HPDE6-E6E7 (cell line): ENCODE data around the gene ANAPC5.
"Not testable (repeated sequence)": the region's sequence is repeated elsewhere in the genome, so short reads cannot be mapped to it uniquely, and the experiment has no call there.

Experiments
- DNase-seq: peaks from one replicate; pipeline ENCODE4 v3.0.0; 2011; ENCODE audit warnings: missing footprints; ENCODE audit errors: extremely low spot score

The ANAPC5 gene, protein sequence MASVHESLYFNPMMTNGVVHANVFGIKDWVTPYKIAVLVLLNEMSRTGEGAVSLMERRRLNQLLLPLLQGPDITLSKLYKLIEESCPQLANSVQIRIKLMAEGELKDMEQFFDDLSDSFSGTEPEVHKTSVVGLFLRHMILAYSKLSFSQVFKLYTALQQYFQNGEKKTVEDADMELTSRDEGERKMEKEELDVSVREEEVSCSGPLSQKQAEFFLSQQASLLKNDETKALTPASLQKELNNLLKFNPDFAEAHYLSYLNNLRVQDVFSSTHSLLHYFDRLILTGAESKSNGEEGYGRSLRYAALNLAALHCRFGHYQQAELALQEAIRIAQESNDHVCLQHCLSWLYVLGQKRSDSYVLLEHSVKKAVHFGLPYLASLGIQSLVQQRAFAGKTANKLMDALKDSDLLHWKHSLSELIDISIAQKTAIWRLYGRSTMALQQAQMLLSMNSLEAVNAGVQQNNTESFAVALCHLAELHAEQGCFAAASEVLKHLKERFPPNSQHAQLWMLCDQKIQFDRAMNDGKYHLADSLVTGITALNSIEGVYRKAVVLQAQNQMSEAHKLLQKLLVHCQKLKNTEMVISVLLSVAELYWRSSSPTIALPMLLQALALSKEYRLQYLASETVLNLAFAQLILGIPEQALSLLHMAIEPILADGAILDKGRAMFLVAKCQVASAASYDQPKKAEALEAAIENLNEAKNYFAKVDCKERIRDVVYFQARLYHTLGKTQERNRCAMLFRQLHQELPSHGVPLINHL

DNA sequence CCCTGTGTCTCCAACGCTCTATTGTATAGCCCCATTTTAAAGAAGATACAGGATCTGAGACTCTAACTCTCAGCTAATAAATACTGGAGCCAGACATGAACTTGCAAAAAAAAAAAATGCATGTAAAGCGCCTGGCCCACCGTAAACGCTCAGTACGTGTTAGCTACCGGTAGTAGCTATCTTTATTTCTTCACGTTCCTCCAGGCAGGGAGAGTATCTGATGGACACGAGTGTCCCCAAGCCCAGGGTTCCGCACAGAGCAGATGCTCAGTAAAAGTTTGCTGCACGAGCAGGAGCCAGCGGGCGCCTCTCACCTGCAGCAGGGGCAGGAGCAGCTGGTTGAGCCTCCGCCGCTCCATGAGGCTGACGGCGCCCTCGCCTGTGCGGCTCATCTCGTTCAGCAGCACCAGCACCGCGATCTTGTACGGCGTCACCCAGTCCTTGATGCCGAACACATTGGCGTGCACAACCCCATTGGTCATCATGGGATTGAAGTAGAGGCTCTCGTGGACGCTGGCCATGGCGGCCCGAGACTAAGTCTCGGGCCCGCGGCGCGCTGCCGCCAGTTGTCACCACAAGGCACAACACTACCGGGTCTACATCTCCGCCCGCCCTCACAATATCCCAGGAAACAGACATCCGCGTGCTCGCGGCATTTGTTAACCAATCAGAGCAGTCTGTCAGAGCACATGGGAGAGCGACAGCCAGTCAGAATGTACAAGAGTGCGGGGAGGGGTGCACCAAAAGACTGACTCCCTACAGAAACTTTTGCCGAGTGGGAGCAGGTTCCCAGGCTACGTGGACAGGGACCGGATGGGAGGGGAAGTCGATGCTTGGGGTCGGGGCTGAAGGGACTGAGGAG, at the start of gene ANAPC5:
TSS of gene ANAPC5 (minus strand) at position 592 of the 862 bp plus-strand sequence. CDS start at position 521, 71 bp downstream.
- peak; percentile 99 for DNase-seq

DNA sequence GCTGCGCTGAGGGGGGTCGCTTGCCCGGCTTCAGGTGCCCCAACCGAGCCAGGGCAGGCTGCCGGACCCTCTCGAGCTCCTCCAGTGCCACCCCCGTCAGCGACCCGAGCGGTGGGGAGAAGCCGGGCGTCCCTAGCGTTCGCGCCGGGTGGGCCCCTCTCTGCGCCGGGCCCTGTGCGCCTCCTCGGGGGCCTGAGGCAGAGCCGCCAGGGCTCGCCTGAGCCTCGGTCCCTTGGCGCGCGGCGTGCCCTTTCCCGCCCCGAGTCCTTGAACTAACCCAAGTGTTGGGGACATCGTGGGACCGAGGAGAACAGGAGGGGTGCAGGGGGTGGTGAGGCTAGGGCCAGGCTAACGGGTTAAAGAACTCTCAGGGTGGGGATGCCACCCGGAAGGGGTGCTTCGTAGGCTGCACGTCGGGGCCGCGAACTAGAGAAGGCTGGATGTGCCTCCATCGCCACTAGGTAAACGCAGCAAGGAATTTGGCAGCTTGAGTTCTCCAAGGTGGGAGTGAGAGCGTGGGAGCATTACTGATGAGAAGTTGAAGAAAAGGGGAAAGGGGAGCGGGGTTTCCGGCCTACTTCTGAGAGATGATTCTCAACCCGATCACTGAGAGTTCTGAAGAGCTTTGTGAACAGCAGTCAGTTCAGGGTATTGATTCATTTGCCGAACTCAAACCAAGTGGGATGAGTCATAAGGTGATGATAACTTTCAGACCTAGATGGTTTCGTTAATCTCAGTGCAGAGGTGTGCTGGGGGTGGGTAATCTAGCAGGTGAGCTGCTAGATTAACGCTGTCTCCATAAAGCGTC, 48.3 kb upstream of the ANAPC5 start:
- peak; percentile 23 for DNase-seq

DNA sequence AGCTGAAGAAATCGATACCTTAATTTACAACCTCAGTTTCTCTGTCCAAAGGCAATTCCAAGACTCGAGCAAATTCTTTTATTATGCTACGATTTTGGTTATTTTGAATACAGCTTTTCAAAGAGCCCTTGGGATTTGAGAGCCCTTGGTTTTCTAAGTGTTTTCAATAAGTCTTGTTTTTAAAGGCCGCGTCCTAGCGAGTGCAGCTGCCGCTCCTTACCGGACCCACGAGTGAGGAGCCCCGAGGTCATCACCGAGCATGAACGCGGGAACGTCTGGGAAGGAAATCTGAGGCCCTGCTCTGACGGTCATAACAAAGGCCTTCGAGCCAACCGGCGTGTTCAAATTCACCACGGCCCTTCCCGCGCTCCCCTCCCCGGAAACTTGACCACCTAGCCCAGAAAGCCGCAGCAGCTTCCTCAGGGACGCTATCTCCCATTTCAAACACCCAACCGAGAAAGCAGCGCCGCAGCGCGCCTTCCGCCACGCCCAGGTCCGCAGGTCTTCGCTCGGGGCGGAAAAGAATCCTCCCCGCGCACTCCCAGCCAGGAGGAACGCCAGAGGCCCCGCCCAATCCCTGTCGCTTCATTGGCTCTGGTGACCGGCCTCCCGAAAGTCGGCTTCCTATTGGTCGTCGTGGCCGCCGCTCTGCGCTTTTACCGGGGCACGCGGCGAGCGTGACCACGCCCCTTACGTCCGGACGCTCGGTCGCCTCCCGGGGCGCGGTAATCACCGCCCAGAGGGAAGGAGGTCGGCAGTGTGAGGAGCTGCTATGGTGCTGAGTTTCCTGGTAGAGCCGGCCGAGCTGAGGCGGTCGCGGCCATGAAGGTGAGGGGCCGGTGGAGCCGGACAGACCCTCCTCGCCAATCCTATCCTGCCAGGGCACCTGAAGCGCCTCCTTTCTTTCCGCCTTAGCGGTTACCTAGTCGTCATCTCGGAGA, 47.5 kb upstream of the ANAPC5 start, which contains the start of gene RNF34:
TSS of gene RNF34 (plus strand) at position 728 of the 941 bp plus-strand sequence. CDS start at position 823, 95 bp downstream.
- DNase-seq = peak; percentile 99

DNA sequence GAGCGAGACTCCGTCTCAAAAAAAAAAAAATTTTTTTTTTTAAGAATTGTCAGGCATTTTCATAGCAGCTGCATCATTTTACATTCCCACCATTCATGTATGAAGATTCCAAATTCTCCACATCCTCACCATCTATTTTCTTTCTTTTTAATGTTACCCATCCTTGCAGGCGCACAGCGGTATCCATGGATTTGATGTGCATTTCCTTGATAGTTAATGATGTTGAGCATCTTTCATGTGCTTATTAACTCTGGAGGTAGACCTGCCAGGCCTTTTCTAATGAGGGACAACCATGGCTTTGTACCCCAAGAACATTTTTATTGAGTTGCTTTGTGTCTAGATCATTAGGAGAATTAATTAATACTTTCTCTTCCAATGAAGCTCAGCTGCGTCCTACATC, 46.1 kb upstream of the ANAPC5 start:
- DNase-seq = no peak

DNA sequence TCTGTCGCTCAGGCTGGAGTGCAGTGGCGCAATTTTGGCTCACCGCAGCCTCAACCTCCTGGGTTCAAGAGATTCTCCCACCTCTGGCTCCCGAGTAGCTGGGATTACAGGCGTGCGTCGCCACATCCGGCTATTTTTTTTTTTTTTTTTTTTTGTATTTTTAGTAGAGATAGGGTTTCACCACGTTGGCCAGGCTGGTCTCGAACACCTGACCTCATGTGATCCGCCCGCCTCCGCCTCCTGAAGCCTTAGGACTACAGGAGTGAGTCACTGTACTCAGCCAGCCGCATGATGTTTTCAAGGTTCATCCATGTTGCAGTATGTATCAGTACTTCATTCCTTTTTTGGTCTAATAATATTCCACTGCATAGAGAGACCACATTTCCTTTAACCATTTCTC, 45.3 kb upstream of the ANAPC5 start:
- DNase-seq = no peak

DNA sequence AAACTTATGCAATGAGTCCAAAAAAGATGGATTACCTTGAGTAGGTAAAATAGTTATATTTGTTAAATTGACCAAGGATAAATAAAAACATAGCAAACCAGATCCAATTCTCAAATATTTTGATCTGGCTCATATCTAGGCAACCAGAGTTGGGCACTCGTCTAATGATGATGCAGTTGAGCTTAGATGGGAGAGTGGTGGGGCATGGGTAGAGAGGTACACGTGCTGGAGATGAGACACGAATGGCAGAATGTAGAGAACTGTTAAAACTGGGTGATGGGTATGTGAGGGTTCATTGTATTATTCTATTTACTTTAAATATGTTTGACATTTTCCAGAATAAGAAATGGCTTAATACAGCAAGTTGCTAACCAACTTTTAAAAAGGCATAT, 40.1 kb upstream of the ANAPC5 start:
- no peak for DNase-seq

DNA sequence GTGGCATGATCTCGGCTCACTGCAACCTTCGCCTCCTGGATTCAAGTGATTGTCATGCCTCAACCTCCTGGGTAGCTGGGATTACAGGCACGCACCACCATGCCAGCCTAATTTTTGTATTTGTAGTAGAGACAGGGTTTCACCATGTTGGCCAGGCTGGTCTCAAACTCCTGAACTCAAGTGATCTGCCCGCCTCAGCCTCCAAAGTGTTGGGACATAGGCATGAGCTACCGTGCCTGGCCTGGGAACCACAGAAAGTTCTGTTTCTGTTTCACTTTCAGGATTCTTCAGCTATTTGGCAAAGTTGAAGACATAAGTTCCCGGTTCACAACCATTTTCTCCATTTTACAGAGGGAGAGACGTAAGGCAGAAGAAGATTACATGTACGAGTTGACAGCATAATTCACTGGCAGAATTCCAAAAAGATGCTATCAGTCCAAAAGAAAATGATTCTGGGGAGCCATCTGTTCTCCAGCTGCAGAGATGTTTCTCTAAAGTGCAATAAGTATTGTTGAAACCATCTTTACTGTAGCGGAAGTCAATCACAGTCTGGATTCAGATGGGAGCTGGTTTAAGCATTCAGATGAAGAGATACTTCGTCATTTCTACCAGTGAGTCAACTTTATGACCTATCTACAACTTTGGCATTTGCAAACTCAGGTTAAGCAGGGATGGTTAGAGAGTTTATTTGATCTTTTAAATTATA, 39.6 kb upstream of the ANAPC5 start:
- DNase-seq = no peak

DNA sequence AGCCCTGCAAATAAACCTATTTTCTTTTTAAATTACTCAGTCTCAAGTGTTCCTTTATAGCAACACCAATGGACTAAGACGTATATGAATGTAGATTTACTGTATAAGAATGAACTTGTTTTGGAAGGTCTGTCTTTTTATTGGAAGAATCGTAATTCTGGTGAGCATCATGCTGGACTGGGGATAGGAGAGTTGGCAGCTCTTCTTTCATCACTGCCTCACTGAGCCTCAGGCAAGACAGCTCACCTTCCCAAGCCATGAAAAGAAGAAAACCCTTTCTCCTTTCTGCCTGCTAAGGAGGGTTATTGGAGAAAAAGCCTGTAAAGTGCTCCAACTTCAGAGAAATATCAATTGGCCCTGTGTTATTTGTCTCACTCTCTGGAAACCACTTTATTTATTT, 38.6 kb upstream of the ANAPC5 start:
- peak; percentile 92 for DNase-seq

DNA sequence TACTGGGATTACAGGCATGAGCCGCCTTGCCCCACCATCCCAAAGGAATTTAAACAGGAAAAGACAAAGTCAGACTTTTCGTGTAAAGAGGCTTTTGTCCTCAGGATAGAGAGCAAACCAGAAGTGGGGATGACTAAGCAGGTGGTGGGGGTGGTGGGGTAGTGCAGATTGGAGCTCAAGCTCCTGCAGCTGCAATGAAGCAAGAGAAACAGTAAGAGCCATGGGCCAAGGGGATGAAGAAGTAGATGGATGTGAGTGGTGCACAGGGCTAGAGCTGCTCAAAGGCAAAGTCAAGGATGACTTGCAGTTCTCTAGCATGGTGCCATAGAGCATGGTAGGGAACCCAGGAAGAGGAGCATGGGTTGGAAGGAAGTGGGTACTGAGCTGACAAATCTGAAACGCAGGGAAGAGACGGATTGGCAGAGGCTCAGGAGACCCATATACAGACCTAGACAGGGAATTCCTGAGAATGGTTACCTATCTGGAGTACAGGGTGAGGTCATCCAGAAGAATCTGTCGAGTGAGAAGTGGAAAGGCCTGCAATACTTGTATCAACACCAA, 36.3 kb upstream of the ANAPC5 start:
- DNase-seq = peak; percentile 64

DNA sequence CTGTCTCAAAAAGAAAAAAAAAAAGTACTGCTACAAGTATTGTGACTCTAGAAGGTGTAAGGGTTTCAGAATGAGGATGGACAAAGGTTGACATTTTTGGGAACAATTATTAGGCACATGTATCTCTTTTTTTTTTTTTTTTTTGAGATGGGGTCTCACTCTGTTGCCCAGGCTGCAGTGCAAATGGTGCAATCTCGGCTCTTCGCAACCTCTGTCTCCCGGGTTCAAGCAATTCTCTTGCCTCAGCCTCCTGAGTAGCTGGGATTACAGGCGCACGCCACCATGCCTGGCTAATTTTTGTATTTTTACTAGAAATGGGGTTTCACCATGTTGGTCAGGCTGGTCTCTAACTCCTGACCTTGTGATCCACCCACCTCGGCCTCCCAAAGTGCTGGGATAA, 32.7 kb upstream of the ANAPC5 start:
- DNase-seq = not testable (repeated sequence)

DNA sequence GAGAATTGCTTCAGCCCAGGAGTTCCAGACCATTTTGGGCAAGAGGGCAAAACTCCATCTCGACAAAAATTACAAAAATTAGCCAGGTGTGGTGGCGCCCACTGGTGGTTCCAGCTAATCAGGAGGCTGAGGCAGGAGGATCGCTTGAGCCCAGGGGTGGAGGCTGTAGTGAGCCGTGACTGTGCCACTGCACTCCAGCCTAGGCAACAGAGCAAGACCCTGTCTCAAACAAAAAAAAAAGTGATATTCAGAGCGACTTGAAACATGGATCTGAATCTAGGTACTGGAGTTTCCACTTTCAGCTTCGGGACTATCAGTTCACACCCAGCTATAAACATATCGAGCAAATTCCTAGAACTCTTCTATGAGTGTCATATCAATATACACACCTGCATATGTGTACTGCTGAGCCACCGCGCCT, 31.4 kb upstream of the ANAPC5 start:
- DNase-seq = no peak

DNA sequence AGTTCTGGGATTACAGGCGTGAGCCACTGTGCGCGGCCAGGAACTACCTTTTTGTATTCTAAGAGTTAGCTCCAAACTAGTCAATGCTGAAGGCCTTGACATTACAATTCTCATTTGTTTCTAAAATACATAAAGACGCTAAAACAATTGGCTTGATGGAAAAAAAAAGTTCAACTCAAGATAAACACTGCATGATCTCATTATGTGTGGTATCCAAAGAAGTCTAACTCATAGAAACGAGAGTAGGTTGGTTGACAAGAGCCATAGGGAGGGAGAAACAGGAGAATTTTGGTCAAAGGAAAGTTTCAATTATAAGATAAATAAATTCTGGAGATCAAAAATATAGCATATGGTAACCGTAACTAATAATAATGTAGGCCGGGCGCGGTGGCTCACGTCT, 27.7 kb upstream of the ANAPC5 start:
- no peak for DNase-seq

DNA sequence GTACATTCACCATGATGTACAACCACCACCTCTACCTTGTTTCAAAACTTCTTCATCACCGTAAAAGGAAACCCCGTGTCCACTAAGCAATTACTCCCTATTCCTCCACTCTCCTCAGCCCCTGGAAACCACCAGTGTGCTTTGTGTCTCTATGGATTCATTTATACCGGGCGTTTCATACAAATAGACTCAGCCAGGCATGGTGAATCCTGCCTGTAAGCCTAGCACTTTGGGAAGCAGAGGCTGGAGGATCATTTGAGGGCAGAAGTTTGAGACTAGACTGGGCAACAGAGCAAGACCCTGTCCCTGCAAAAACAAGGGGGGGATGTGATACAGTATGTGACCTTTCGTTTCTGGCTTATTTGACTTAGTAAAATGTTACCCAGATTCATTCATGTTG, 26.5 kb upstream of the ANAPC5 start:
- DNase-seq = no peak

DNA sequence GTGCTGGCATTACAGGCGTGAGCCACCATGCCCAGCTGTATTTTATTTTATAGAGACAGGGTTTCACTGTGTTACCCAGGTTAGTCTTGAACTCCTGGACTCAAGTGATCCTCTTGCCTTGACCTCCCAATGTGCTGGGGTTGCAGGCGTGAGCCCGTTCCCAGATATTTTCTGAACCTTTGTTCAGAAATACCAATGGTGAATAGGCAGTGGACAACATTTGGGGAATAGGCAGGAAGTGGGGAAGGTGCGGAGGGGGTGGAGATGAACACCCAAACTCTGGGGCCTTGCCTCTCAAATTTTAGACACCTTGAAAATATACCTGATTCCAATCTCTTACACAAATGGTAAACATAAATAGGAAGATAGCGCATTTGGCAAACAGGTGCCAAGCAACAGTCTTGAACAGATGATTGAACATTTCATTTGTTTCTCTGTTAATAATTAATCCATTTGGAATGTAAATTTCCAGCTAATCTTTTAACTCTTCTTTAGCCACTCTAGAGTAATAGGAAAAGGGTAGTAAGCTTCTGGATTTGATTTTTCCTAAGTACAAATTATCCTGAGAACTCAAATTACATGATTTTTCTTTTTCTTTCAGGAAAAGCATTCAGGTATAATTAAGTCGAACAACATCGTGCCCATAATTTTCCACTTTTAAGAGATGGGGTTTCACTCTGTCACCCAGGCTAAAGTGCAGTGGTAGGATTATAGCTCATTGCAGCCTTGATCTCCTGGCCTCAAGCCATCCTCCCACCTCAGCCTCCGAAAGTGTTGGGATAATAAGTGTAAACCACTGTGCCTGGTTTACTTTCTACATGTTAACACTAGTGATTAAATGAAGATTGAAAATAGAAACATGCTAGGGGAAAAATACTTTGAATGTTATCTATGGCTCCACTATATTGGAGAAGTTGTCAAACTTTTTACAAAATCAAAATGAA, 24.8 kb upstream of the ANAPC5 start:
- DNase-seq = no peak

DNA sequence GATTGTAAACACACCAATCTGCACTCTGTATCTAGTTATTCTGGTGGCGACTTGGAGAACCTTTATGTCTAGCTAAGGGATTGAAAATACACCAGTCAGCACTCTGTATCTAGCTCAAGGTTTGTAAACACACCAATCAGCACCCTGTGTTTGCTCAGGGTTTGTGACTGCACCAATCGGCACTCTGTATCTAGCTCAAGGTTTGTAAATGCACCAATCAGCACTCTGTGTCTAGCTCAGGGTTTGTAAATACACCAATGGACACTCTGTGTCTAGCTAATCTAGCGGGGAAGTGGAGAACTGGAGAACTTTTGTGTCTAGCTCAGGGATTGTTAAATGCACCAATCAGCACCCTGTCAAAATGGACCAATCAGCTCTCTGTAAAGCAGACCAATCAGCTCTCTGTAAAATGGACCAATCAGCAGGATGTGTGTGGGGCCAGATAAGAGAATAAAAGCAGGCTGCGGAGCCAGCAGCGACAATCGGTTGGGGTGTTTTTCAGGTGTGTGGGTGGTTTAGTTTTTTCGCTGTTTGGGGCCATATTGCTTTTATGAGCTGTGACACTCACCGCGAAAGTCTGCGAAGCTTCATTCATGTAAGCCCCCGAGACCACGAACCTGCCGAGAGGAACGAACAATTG, 22.9 kb upstream of the ANAPC5 start:
- not testable (repeated sequence) for DNase-seq

DNA sequence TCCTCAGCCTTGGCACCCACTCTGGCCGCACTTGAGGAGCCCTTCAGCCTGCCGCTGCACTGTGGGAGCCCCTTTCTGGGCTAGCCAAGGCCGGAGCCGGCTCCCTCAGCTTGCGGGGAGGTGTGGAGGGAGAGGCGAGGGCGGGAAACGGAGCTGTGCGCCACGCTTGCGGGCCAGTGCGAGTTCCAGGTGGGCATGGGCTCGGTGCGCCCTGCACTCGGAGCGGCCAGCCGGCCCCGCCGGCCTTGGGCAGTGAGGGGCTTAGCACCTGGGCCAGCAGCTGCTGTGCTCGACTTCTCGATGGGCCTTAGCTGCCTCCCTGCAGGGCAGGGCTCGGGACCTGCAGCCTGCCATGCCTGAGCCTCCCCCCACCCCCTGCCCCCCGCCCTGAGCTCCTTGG, 22.1 kb upstream of the ANAPC5 start:
- not testable (repeated sequence) for DNase-seq

DNA sequence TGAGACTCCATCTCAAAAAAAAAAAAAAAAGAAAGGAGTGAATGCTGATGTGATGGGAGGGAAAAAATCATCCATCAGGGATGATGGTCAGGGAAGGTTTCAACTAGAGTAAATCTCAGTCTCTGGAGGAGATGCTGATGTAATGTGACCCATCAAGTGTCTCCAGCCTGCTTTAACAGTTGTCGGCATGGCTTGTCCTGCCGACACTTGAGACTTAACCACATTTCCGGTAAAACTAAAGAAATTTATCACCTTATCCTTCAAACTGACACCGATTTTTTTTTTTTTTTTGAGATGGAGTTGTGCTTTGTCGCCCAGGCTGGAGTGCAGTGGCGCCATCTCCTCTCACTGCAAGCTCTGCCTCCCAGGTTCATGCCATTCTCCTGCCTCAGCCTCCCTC, 21.5 kb upstream of the ANAPC5 start:
- no peak for DNase-seq
